Mucosa of gallbladder (tissue), 1 donor: ENCODE measurements around the gene MIAT. TPM values are rescaled to one million over a fixed set of nuclear protein-coding genes. Genes with fewer than 3 reads are reported as not detected.

Experiments
- DNase-seq: peaks from one replicate; pipeline ENCODE4 v3.0.0-alpha.2; 2020; ENCODE audit warnings: low spot score
- total RNA-seq: library from RNA; stranded (reverse); gene quantifications from one replicate; pipeline ENCODE4 v1.2.1, GENCODE V29; 2021
- donor health status: DM: no; HTN: no; CAD: no.

Gene MIAT
- total RNA-seq, 1 donor from 2014 or later, result 2.7 TPM

DNA sequence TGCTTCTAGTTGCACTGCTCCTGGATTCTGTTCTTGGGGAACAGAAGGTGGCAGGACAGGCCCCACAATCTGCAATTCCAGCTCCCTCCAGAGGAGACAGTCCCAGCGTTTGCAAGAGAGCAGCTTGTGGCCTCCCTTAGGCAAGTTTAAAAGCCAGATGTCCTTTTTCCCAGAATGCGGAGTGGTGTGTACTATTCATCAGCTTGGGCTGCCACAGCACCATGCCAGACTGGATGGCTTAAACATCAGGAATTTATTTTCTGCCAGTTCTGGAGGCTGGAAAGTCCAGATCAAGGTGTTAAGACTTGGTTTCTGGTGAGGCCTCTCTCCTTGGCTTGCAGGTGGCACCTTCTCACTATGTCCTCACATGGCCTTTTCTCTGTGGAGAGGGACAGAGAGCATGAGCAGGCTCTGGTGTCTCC lies 11.7 kb downstream of the MIAT start:
- no peak for DNase-seq

DNA sequence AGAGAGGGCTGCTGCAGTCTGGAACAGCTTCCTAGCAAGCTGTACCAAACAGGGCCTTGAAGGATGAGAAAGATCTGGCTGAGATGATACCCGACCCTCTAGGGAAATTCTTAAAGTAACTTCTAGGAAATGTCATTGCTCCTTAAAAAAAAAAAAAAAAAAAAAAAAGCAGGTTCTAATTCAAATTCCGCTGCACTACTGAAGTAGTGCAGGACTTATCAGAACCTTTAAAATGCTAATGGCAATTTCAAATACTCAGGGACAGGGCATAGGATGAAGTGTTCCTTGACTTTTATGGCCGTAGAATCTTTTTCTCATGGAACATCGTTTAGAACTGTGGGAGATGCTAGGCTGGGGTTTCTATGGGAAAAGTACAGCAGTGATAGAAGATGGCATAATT lies 13.1 kb downstream of the MIAT start:
- DNase-seq, result no peak

GRCh38 chr22:26671317-26672059 lies 14.1 kb downstream of the MIAT start:
- DNase-seq, result peak; percentile 37

- no peak for DNase-seq
Measured at GRCh38 chr22:26672060-26672471, 14.7 kb downstream of the MIAT start.

DNA sequence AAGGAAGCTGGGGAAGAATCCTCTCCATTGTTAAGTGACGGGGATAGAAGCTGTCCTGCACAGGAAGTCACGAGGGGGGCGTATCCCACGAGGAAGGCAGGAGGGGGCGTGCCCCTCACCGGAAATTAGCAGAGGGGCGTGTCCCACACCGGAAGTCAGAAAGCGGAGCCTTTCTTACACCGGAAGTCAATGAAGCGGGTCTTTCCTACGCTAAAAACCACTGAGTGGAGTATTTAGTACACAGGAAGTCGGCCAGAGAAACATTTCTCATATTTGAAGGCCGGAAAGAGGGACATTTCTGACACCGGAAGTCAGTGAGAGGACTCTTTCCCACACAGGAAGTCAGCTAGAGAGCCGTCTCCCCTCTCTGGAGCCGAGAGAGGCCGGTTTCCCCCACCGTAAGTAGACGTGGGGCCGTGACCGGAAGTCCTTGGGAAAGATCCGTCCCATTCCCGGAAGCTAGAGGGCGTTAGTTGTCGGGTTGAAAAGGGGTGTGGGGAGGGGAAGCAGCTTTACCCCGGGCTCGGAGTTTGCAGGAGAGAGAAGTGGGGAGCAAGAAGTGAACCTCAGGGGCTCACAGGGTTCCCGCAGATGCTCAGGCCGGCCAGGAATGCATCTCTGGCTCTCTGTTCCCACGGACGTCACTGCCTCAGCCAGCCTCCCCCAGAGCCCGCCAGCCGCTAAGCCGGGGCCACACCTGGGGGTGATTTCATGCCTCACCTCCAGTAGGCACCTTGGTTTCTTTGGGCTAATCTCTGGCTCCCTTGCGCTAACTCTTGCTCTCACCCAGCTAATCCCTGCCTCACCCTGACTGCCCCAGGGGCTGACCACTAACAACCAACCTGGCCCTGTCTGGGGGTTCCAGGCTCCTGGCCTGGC lies 15.4 kb downstream of the MIAT start:
- peak; percentile 94 for DNase-seq

GRCh38 chr22:26673486-26673885 lies 16.1 kb downstream of the MIAT start:
- no peak for DNase-seq

- no peak for DNase-seq
Measured at GRCh38 chr22:26674211-26675190, 17.1 kb downstream of the MIAT start.

DNA sequence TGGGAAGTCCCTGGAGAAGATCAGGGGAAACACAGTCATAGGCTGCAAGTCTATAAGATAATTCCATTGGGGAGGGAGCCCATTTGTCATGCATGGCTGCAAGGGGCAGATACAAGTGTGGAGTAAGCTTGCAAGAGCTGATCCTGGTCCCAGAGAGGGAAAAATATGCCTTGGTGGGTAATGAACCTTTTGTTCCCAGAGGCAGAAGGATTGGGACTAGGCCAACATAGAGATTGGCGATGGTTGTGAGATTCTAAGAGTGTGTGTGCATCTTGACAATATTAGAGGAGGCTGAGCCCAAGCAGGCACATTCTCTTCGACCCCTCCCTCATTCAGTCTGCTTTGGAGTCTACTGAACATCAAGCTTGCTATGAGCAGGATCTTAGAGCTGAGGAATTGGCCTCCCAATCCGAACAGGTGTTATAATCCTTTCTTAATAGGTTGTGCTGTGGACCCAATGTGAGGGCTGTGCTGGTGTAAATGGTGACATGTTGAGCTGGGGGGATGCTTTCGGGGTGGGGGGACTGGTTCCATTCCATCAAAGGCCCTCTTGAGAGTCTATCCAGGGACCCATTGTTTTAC lies 18.4 kb downstream of the MIAT start:
- no peak for DNase-seq

GRCh38 chr22:26677217-26677616 lies 19.8 kb downstream of the MIAT start:
- no peak for DNase-seq

DNA sequence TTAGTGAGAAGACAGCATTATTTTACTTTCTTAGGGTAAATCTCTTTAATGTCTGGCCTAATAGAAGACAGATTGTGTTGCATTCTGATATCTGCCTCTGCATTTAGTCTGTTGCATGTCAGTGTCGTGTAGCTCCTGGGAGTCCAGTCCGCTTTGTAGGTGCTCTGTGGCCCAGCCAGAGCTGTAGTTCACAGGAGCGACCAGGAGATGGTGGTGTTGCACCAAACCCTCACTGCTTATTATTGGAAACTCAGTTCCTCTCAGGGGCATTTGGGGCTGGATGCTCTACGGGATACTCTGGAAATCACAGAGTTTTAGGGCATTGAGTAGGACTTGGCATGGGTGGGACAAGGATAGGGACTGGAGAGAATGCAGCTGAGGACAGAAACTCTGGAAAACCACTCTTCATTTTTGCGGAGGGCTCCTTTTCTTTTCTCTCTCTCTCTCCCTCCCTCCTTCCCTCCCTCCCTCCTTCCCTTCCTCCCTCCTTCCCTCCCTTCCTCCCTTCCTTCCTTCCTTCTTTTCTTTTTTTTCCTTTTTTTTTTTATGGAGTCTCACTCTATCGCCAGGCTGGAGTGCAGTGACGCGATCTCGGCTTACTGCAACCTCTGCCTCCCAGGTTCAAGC lies 21.7 kb downstream of the MIAT start:
- peak; percentile 76 for DNase-seq

DNA sequence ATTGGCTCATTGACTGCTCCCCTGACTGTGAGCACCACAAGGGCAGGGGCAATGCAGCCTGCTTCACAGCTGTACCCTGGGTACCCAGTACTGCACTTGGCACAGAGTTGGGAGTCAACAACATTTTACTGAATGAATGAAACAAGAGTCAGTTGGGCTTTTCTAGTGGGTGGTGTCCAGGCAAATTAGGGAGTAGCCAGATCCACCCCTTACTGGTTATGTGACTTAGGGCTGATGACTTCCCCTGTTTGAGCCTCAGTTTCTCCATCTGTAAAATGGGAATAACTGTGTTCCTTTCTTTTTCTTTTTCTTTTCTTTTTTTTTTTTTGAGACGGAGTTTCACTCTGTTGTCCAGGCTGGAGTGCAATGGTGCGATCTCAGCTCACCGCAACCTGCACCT lies 23.1 kb downstream of the MIAT start:
- DNase-seq, result no peak

DNA sequence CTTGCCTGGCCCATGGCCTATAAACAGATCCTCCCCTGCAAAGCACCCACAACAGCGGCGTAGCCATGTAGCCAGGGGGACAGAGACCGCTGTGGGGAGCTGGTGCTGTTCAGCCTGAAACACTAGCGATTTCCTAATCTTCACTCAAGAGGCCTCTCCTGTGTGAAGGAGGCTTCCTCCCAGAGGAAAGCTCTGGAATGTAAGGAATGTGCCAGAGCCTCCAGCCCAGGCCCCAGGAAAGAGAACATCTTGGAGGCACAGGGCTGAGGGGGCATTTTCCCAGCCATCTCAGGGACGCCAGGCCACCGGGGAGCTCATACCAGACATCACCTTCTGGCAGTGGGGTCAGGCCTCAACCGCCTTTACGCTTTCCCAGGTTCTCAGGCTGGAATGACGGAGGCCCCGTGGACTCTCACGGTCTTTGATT lies 24.0 kb downstream of the MIAT start:
- no peak for DNase-seq

DNA sequence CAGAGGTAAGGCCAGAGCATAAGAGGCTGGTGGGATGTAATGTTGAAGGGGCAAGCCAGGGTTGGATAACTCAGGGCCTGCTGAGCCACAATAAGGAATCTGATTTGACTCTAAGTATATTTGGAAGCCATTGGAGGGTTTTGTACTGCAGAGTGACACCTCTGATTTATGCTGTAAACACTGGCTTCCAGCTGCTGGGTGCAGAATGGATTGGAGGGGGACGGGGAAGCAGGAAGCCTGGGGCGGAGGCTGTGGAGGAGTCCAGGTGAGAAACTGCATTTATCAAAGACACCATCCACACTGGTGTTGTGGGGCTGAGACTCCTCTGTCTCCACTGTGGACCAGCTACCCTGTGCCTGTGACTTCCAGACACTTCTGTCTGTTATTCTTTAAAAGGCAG lies 26.8 kb downstream of the MIAT start:
- DNase-seq, result no peak

DNA sequence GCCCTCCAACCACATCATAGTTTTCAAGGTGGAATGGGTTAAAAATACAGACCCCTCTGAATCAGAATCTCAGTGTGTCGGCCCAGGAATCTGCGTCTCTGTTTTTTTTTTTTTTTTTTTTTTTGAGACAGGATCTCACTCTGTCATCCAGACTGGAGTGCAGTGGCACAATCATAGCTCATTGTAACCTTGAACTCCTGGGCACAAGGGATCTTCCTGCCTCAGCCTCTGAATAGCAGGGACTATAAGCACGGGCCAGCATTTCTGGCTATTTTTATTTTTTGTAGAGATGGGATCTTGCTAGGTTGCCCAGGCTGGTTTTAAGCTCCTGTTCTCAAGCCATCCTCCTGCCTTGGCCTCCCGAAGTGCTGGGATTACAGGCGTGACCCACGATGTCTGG lies 28.2 kb downstream of the MIAT start:
- DNase-seq, result no peak

GRCh38 chr22:26687439-26687838 lies 30.1 kb downstream of the MIAT start:
- no peak for DNase-seq

DNA sequence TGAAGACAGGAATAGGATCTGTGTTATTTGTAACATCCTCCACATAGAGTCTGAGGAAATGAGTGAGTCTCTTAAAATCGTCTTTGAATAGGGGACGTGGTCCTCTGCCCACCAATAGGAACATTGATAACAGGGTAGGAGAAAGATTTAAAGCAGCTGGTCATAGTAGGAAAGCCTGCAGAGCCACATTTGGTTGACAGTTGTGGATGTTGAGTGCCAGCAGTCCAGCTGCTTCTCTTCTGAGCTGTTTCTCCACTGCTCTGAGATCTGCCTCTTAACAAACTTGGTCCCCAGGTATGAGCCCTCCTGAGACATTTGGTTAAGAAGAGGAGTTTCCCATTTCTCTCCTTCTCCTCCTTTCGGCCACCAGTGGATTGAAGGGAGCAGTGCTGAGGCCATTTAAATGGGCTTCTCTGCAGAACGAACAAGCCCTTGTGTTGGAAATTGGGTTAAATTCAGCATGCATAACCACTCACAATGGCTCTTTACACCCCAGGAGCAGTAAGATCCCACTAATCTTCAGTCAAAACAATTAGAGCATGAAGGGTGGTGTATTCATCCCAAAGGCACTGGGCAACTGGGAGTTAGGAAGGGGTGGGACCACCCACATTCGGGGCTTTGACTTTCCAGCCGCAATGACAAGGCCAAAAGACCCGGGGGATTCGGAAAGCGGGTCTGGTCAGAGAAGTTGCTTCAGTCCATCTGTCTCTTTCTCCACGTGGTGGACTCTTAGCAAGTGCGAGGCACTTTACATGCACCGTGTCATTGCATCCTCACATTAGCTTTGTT lies 32.3 kb downstream of the MIAT start:
- DNase-seq, result no peak

DNA sequence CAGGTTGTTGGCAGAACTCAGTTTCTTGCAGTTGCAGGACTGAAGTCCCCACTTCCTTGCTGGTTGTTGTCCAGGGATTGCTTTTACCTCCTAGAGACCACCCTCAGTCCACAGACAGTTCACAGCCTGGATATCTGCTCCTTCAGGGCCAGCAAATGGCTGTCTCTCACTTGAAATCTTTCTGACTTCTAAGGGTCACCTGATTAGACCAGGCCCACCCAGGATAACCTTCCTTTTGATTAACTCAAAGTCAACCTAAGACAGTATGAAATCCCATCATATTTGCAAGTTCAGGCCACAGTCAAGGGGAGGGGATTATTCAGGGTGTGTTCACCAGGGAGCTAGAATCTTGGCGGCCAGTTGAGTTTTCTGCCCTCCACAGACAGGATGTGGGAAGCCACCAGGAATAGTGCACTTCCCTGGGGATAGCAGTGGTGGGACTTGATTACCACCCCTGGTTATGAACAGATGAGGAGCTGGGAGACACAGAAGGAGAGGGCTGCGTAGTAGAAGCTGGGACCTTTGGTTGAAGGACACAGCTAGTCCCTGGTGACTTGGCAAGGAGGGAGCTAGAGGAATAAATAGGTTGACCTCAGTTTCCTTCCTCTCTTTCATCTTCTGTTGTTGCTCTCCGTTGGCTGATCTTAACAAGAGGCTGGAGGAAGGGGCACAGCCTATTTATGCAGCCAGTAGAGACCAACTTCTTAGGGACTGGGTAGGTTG lies 33.4 kb downstream of the MIAT start:
- no peak for DNase-seq

GRCh38 chr22:26691377-26691716 lies 34.0 kb downstream of the MIAT start:
- DNase-seq, result no peak

- no peak for DNase-seq
Measured at GRCh38 chr22:26692215-26692614, 34.8 kb downstream of the MIAT start.

DNA sequence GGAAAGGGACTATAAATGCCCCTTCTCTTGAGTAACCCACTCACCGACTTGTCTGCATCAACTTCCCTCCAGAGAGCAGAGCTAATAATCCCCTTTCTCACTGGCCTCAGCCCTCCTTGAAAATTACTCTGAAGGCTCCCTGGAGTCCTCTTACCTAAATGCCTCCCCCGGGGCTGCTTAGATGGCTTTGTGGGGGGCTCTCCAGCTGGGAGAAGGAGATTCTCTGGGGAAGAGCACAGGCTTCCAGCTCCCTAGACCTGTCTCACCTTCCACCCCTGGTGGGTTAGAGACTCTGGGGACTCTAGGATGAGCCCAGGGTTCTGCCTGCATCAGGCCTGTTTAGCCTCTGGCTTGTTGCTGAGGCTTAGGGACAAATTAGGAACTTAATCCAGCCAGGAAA lies 39.8 kb downstream of the MIAT start:
- no peak for DNase-seq
